Measurements from ENCODE around the gene BOC.

DNA sequence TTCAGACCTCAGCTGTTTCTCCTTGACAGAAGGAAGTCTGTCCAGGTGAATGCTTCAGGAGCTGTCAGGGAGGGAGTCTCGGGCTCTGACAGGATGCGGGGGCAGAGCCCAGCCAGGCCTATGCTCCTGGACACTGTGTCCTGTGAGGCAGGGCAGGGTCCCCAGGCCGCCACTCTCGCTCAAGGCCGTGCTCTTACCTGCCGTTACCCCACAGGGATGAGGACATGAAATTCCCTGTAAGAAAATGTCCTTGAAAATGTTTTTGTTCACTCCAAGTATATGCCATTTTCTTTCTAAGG is 63.9 kb downstream of the BOC start:
- TF ChIP-seq, protein P1, sequence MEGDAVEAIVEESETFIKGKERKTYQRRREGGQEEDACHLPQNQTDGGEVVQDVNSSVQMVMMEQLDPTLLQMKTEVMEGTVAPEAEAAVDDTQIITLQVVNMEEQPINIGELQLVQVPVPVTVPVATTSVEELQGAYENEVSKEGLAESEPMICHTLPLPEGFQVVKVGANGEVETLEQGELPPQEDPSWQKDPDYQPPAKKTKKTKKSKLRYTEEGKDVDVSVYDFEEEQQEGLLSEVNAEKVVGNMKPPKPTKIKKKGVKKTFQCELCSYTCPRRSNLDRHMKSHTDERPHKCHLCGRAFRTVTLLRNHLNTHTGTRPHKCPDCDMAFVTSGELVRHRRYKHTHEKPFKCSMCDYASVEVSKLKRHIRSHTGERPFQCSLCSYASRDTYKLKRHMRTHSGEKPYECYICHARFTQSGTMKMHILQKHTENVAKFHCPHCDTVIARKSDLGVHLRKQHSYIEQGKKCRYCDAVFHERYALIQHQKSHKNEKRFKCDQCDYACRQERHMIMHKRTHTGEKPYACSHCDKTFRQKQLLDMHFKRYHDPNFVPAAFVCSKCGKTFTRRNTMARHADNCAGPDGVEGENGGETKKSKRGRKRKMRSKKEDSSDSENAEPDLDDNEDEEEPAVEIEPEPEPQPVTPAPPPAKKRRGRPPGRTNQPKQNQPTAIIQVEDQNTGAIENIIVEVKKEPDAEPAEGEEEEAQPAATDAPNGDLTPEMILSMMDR (conservative IDR thresholded peaks at IDR 0.05) = no peak
- no peak for TF ChIP-seq ZFX (IDR thresholded peaks at IDR 0.05)
